SK-N-MC (cell line): Measurements from ENCODE around the gene GMPR.

Source experiments
- DNase-seq: peaks from one replicate; pipeline ENCODE4 v3.0.0-alpha.2; 2011; ENCODE audit warnings: low read depth, low spot score
- H3K27ac ChIP-seq: fragments of 200-600 bp; sonication (generic); 2 replicates; pipeline ENCODE4 v1.5.1; 2016; ENCODE audit warnings: mixed run types
- H3K36me3 ChIP-seq: fragments of 200-600 bp; sonication (generic); 2 replicates; pipeline ENCODE4 v1.6.1; 2017; ENCODE audit warnings: antibody characterized with exemption, low read length, mixed read lengths; ENCODE audit not compliant: insufficient read depth
- H3K4me3 ChIP-seq: fragments of 200-600 bp; sonication (generic); 2 replicates; pipeline ENCODE4 v1.5.1; 2016
- H3K9ac ChIP-seq: fragments of 200-600 bp; sonication (generic); 2 replicates; pipeline ENCODE4 v1.8.0; 2017; ENCODE audit warnings: mixed run types, mixed read lengths; ENCODE audit not compliant: insufficient read length
- H3K9me3 ChIP-seq: fragments of 200-600 bp; sonication (generic); 2 replicates; pipeline ENCODE4 v1.6.1; 2017; ENCODE audit warnings: low read depth, mild to moderate bottlenecking, antibody characterized with exemption, low read length, moderate library complexity, mixed read lengths
- EZH2 ChIP-seq: fragments of 200-600 bp; sonication (generic); IDR thresholded peaks from one replicate; pipeline ENCODE4 v1.6.1; 2017; ENCODE audit warnings: antibody characterized with exemption
- FOXP2 ChIP-seq: optimal IDR thresholded peaks from 2 replicates; pipeline ENCODE3; 2011; ENCODE audit warnings: mild to moderate bottlenecking, moderate library complexity; ENCODE audit not compliant: insufficient read depth; ENCODE audit errors: extremely low read length, control extremely low read depth
- POLR2AphosphoS5 ChIP-seq: IDR thresholded peaks from 2 replicates; pipeline ENCODE4 v1.6.1; 2012; ENCODE audit warnings: mild to moderate bottlenecking, low read depth, low read length, borderline replicate concordance

Gene GMPR

DNA sequence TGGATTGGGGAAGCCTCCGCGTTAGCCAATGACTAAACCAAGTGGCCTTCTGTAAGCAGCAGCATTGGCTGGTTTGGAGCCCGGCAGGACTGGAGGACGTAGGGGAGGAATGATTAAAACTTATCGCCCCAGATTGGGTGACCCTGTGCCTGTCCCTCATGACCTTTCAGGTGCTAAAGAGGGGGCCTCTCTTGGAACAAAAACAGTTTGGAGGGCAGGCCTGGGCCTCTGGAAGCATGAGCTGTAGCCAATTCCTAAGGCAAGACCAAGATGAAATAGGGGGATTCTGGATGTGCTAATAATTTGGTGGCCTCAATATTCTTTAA is 1.4 kb downstream of the GMPR start:
- H3K9me3 ChIP-seq: no peaks in the 10 kb centered on the region
- no peak overlapping the region for H3K27ac ChIP-seq
- no peak for TF ChIP-seq POLR2AphosphoS5
- TF ChIP-seq FOXP2: no peak
- no peak for TF ChIP-seq EZH2
- H3K9ac ChIP-seq: no peak overlapping the region
- no peaks in the 10 kb centered on the region for H3K36me3 ChIP-seq
- DNase-seq: no peak
- no peak overlapping the region for H3K4me3 ChIP-seq

- Histone ChIP-seq H3K9ac (no peak overlapping the region), H3K36me3 (no peaks in the 10 kb centered on the region), H3K27ac (no peak overlapping the region), H3K4me3 (no peak overlapping the region), H3K9me3 (no peaks in the 10 kb centered on the region)
- TF ChIP-seq EZH2 (no peak), POLR2AphosphoS5 (no peak), FOXP2 (no peak)
- DNase-seq: no peak
Observed at GRCh38 chr6:16240589-16241320, 2.4 kb downstream of the GMPR start.

- Histone ChIP-seq H3K9ac (no peak overlapping the region), H3K27ac (no peak overlapping the region), H3K36me3 (no peaks in the 10 kb centered on the region), H3K4me3 (no peak overlapping the region), H3K9me3 (no peaks in the 10 kb centered on the region)
- no peak for DNase-seq
- TF ChIP-seq POLR2AphosphoS5 (no peak), FOXP2 (no peak), EZH2 (no peak)
Observed at GRCh38 chr6:16241321-16241689, 2.9 kb downstream of the GMPR start.

GRCh38 chr6:16243055-16243454 is 4.7 kb downstream of the GMPR start:
- no peak overlapping the region for H3K27ac ChIP-seq
- TF ChIP-seq EZH2 (no peak), FOXP2 (no peak)
- no peaks in the 10 kb centered on the region for H3K9me3 ChIP-seq
- no peak overlapping the region for H3K4me3 ChIP-seq
- H3K36me3 ChIP-seq: no peaks in the 10 kb centered on the region
- H3K9ac ChIP-seq: no peak overlapping the region
- DNase-seq: no peak

DNA sequence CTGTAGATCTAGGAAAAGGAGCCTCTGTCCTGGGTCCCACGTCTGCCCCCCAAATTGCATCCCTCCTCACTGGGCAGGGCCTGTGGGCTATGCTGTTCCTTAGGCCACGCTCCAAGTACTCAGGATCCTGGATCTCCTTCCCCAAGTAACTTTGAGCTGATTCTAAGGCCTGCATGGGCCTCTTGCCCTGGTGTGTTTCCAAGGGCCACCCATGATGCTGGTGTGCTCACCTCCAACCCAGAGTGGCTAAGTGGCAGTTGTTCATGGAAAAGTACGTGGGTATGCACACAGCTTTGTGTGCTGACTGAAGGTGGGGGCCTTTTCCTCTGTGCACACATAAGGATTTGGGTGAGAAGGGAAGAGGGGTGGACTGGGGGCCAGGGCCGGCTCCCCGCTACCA is 5.3 kb downstream of the GMPR start:
- H3K36me3 ChIP-seq: no peaks in the 10 kb centered on the region
- DNase-seq: no peak
- no peak overlapping the region for H3K27ac ChIP-seq
- TF ChIP-seq EZH2 (no peak), FOXP2 (no peak), POLR2AphosphoS5 (no peak)
- H3K9me3 ChIP-seq: no peaks in the 10 kb centered on the region
- H3K9ac ChIP-seq: no peak overlapping the region
- H3K4me3 ChIP-seq: no peak overlapping the region

DNA sequence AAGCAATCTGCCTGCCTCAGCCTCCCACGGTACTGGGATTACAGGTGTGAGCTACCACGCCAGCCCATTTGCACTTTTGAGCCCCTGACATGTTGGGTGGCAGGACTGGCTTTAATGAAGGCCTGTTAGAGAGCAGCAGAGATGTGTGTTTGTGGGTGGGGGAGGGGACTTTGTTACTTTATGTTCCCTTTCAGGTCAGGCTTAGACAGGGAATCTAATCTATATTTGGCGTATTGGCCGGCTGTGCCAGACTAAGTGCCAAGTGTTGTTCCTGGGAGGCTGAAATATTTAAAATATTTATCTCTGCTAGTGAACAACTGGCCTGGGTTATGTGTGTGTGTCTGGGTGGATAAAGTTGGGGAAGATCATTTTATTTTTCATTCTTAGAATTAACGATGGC is 6.1 kb downstream of the GMPR start:
- no peak overlapping the region for H3K4me3 ChIP-seq
- H3K27ac ChIP-seq: no peak overlapping the region
- TF ChIP-seq EZH2 (no peak), FOXP2 (no peak), POLR2AphosphoS5 (no peak)
- H3K36me3 ChIP-seq: no peaks in the 10 kb centered on the region
- no peak overlapping the region for H3K9ac ChIP-seq
- no peaks in the 10 kb centered on the region for H3K9me3 ChIP-seq
- no peak for DNase-seq

- no peak for DNase-seq
- no peak for TF ChIP-seq FOXP2
- no peak for TF ChIP-seq EZH2
- TF ChIP-seq POLR2AphosphoS5: no peak
- no peaks in the 10 kb centered on the region for H3K9me3 ChIP-seq
- no peak overlapping the region for H3K9ac ChIP-seq
- H3K27ac ChIP-seq: no peak overlapping the region
- H3K4me3 ChIP-seq: no peak overlapping the region
- no peaks in the 10 kb centered on the region for H3K36me3 ChIP-seq
Observed at GRCh38 chr6:16244869-16245451, 6.6 kb downstream of the GMPR start.

GRCh38 chr6:16248271-16248853 is 10.0 kb downstream of the GMPR start:
- Histone ChIP-seq H3K4me3 (no peak overlapping the region), H3K9me3 (no peaks in the 10 kb centered on the region), H3K27ac (no peak overlapping the region), H3K36me3 (no peaks in the 10 kb centered on the region), H3K9ac (no peak overlapping the region)
- no peak for TF ChIP-seq POLR2AphosphoS5
- no peak for TF ChIP-seq FOXP2
- TF ChIP-seq EZH2: no peak
- DNase-seq: no peak
